Upper lobe of right lung (tissue), 1 donor: Measurements from ENCODE around the gene DGLUCY. TPM values are rescaled to one million over a fixed set of nuclear protein-coding genes. Genes with fewer than 3 reads are reported as not detected.

ENCODE experiments used
- ATAC-seq: fragments of 200-7000 bp; cut with Tn5 transposase; one replicate; pipeline ENCODE4 v1.9.1; 2020; ENCODE audit warnings: mild to moderate bottlenecking, moderate library complexity
- DNase-seq: peaks from one replicate; pipeline ENCODE4 v3.0.0-alpha.2; 2020
- H3K27ac ChIP-seq: fragments of 200-600 bp; one replicate; pipeline ENCODE4 v1.8.0; 2022
- H3K27me3 ChIP-seq: fragments of 200-600 bp; one replicate; pipeline ENCODE4 v1.8.0; 2022; ENCODE audit warnings: mild to moderate bottlenecking
- H3K36me3 ChIP-seq: fragments of 200-600 bp; one replicate; pipeline ENCODE4 v1.8.0; 2022
- H3K4me1 ChIP-seq: fragments of 200-600 bp; one replicate; pipeline ENCODE4 v1.8.0; 2022
- H3K4me3 ChIP-seq: fragments of 200-600 bp; one replicate; pipeline ENCODE4 v1.8.0; 2022; ENCODE audit warnings: mild to moderate bottlenecking
- H3K9me3 ChIP-seq: fragments of 200-600 bp; one replicate; pipeline ENCODE4 v1.8.0; 2022
- CTCF ChIP-seq: fragments of 200-600 bp; IDR thresholded peaks from one replicate; pipeline ENCODE4 v1.8.0; 2022; ENCODE audit warnings: antibody characterized with exemption
- intact Hi-C: fragments of 100-400 bp; cut with DNase I; formaldehyde crosslinking; loops from one replicate; pipeline ENCODE4 v1.11.0; 2022
- total RNA-seq: library from RNA; stranded (reverse); fragmentation: NEBNext Ultra II Directional; extraction: Animal tissue kit (Norgen Biotek cat#: 25700); gene quantifications from one replicate; pipeline ENCODE4 v1.2.1, GENCODE V29; 2021
- donor health status: DM: no; HTN: yes; CAD: no; lungs with severe emphysema.

The DGLUCY gene
- total RNA-seq, 1 donor from 2014 or later: 77.6 TPM

DNA sequence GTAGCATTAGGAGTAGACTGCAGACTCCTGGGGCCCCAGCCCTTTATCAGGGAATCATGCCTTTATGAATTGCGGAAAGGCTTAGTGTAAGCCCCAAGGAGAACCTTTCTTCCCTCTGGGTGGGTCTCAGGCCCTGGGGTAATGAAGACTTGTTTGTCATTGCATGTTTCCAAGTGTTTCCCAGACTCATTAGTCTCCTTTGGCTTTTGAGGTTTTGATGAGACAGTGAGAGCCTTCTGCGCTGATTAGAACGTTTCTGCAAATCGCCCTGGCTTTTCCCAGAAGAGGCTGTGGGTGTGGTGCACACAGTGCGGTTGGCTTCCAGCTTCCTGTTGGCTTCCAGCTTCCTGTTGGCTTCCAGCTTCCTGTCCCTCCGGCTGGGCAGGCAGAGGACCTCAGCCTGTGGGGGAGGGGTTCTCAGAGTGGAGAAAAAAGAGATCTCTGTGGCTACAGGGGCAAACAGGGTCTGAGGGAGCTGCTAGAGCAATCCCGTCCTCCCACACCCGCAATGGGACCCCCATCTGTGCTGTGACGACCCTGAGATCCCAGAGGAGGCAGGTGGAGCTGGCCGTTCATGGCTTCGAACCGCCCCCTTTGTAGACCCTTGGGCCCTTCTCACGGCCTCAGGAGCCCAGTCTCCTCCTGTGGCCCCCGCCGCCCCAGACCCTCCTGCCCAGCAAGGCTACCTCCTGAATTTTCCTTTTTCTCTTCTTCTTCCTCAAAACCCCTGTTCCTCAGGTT, 88.5 kb downstream of the DGLUCY start:
- H3K4me3 ChIP-seq: no peak overlapping the region
- H3K9me3 ChIP-seq: no peaks in the 10 kb centered on the region
- no peak for TF ChIP-seq CTCF
- peak overlapping the region; percentile 79 for H3K27ac ChIP-seq
- ATAC-seq (peak; percentile 91), DNase-seq (peak; percentile 73)
- H3K4me1 ChIP-seq: peaks cover 18% of the 10 kb centered on the region
- no peaks in the 10 kb centered on the region for H3K27me3 ChIP-seq
- H3K36me3 ChIP-seq: peaks cover 76% of the 10 kb centered on the region
- intact Hi-C loops: no loop called here

GRCh38 chr14:91204657-91205056, 90.8 kb downstream of the DGLUCY start:
- H3K9me3 ChIP-seq: no peaks in the 10 kb centered on the region

DNA sequence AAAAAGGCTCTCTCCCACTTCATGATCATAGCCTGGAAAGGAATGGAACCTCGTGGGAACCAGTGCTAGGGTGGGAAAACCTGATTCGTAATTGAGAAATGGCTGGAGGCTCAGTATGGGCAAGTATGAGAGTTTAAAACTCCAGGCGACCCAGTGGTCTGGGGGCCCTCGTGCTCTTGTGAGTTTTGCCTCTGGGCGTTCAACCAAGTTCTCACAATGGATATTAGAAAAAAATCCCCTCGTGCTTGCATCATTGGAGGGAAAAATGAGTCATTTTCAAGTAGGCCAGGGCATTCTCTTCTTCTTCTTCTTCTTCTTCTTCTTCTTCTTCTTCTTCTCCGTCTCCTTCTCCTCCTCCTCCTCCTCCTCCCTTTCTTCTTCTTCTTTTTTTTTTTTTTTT, 91.6 kb downstream of the DGLUCY start:
- Histone ChIP-seq H3K27ac (no peak overlapping the region), H3K36me3 (peaks cover 76% of the 10 kb centered on the region)
- intact Hi-C loops: no loop called here

More at GRCh38 chr14:91204657-91205056, 90.8 kb downstream of the DGLUCY start:
- peaks cover 18% of the 10 kb centered on the region for H3K4me1 ChIP-seq
- ATAC-seq (no peak), DNase-seq (peak; percentile 30)
- TF ChIP-seq CTCF: no peak
- H3K27ac ChIP-seq: no peak overlapping the region
- intact Hi-C loops: no loop called here
- H3K27me3 ChIP-seq: no peaks in the 10 kb centered on the region
- peaks cover 83% of the 10 kb centered on the region for H3K36me3 ChIP-seq
- H3K4me3 ChIP-seq: no peak overlapping the region

GRCh38 chr14:91207008-91207407, 93.1 kb downstream of the DGLUCY start:
- peaks cover 83% of the 10 kb centered on the region for H3K36me3 ChIP-seq
- ATAC-seq: no peak
- DNase-seq: no peak
- H3K4me1 ChIP-seq: peaks cover 11% of the 10 kb centered on the region
- no peak overlapping the region for H3K4me3 ChIP-seq
- H3K27me3 ChIP-seq: no peaks in the 10 kb centered on the region
- H3K27ac ChIP-seq: no peak overlapping the region
- intact Hi-C loops: no loop called here
- H3K9me3 ChIP-seq: no peaks in the 10 kb centered on the region
- no peak for TF ChIP-seq CTCF

More for the DNA sequence above, 91.6 kb downstream of the DGLUCY start:
- H3K4me3 ChIP-seq: no peak overlapping the region
- peaks cover 18% of the 10 kb centered on the region for H3K4me1 ChIP-seq
- DNase-seq (peak; percentile 4), ATAC-seq (no peak)
- no peak for TF ChIP-seq CTCF
- H3K9me3 ChIP-seq: no peaks in the 10 kb centered on the region
- H3K27me3 ChIP-seq: no peaks in the 10 kb centered on the region

- H3K27me3 ChIP-seq: no peaks in the 10 kb centered on the region
- H3K36me3 ChIP-seq: peaks cover 68% of the 10 kb centered on the region
- no peaks in the 10 kb centered on the region for H3K4me1 ChIP-seq
- no peak overlapping the region for H3K27ac ChIP-seq
- H3K4me3 ChIP-seq: no peak overlapping the region
- H3K9me3 ChIP-seq: no peaks in the 10 kb centered on the region
- ATAC-seq (no peak), DNase-seq (no peak)
- TF ChIP-seq CTCF: no peak
- intact Hi-C loops: no loop called here
Observed at GRCh38 chr14:91211017-91211416, 97.1 kb downstream of the DGLUCY start.
